Activated CD8-positive, alpha-beta memory T cell treated with anti-CD3 and anti-CD28 coated beads for 24 hours (primary cell): Measurements from ENCODE around the gene CYP4F8.
"Not testable (repeated sequence)": the region's sequence is repeated elsewhere in the genome, so short reads cannot be mapped to it uniquely, and the experiment has no call there.

Source experiments
- DNase-seq: peaks from one replicate; pipeline ENCODE4 v3.0.0-alpha.2; 2020

The CYP4F8 gene

GRCh38 chr19:15649526-15649925 is 34.5 kb downstream of the CYP4F8 start:
- no peak for DNase-seq

- DNase-seq, result not testable (repeated sequence)
Measured at GRCh38 chr19:15650123-15650522, 35.1 kb downstream of the CYP4F8 start.

- no peak for DNase-seq
Measured at GRCh38 chr19:15651791-15652190, 36.8 kb downstream of the CYP4F8 start.

- no peak for DNase-seq
Measured at GRCh38 chr19:15652559-15653278, 37.7 kb downstream of the CYP4F8 start.

GRCh38 chr19:15656467-15656866 is 41.4 kb downstream of the CYP4F8 start:
- no peak for DNase-seq

GRCh38 chr19:15663247-15663646 is 48.2 kb downstream of the CYP4F8 start:
- DNase-seq, result no peak

GRCh38 chr19:15666186-15666585 is 51.2 kb downstream of the CYP4F8 start:
- DNase-seq, result no peak

GRCh38 chr19:15666883-15667282 is 51.9 kb downstream of the CYP4F8 start:
- DNase-seq, result no peak

GRCh38 chr19:15669440-15669839 is 54.4 kb downstream of the CYP4F8 start:
- DNase-seq, result no peak

- DNase-seq, result no peak
Measured at GRCh38 chr19:15669891-15670290, 54.9 kb downstream of the CYP4F8 start.

GRCh38 chr19:15671237-15671821 is 56.3 kb downstream of the CYP4F8 start:
- DNase-seq, result no peak

- DNase-seq, result no peak
Measured at GRCh38 chr19:15671891-15672579, 57.0 kb downstream of the CYP4F8 start.

GRCh38 chr19:15672580-15673175 is 57.7 kb downstream of the CYP4F8 start, which contains the start of gene CYP4F12:
Gene CYP4F12 (plus strand): TSS chr19:15673087. CDS start chr19:15673530, 443 bp downstream.
- no peak for DNase-seq

GRCh38 chr19:15673176-15673654 is 58.2 kb downstream of the CYP4F8 start:
- DNase-seq, result no peak

- no peak for DNase-seq
Measured at GRCh38 chr19:15675560-15675959, 60.5 kb downstream of the CYP4F8 start.

- DNase-seq, result no peak
Measured at GRCh38 chr19:15679089-15679488, 64.1 kb downstream of the CYP4F8 start.

GRCh38 chr19:15679865-15680264 is 64.8 kb downstream of the CYP4F8 start:
- not testable (repeated sequence) for DNase-seq
